Smooth muscle cell (in vitro differentiated cells): ENCODE measurements around the gene HS1BP3. TPM values are rescaled to one million over a fixed set of nuclear protein-coding genes. Genes with fewer than 3 reads are reported as not detected.

Experiments used
- DNase-seq: peaks from one replicate; lab custom pipeline; 2025; ENCODE audit not compliant: unreplicated experiment; lab: John Stamatoyannopoulos, UW
- H2AFZ ChIP-seq: fragments of 200-600 bp; sonication (generic); 2 replicates; pipeline ENCODE4 v1.6.0; 2016; ENCODE audit warnings: antibody characterized with exemption, low read depth, mild to moderate bottlenecking
- H3F3A ChIP-seq: fragments of 200-600 bp; sonication (generic); 2 replicates; pipeline ENCODE4 v1.6.0; 2017; ENCODE audit warnings: antibody characterized with exemption, low read depth
- H3K27ac ChIP-seq: fragments of 200-600 bp; sonication (generic); 2 replicates; pipeline ENCODE4 v1.5.1; 2016; ENCODE audit warnings: low read depth, mild to moderate bottlenecking
- H3K27me3 ChIP-seq: fragments of 200-600 bp; sonication (generic); 2 replicates; pipeline ENCODE4 v1.6.1; 2016; ENCODE audit warnings: low read depth, mild to moderate bottlenecking
- H3K36me3 ChIP-seq: fragments of 200-600 bp; sonication (generic); 2 replicates; pipeline ENCODE4 v1.5.1; 2016; ENCODE audit warnings: low read depth
- H3K4me1 ChIP-seq: fragments of 200-600 bp; sonication (generic); 2 replicates; pipeline ENCODE4 v1.5.1; 2016; ENCODE audit warnings: low read depth
- H3K4me2 ChIP-seq: fragments of 200-600 bp; sonication (generic); 2 replicates; pipeline ENCODE4 v1.6.0; 2016; ENCODE audit warnings: mild to moderate bottlenecking
- H3K4me3 ChIP-seq: fragments of 200-600 bp; sonication (generic); 2 replicates; pipeline ENCODE4 v1.5.1; 2016; ENCODE audit warnings: mild to moderate bottlenecking
- H3K79me2 ChIP-seq: fragments of 200-600 bp; sonication (generic); 2 replicates; pipeline ENCODE4 v1.6.0; 2016; ENCODE audit warnings: low read depth, mild to moderate bottlenecking
- H3K9ac ChIP-seq: fragments of 200-600 bp; sonication (generic); 2 replicates; pipeline ENCODE4 v1.6.0; 2016; ENCODE audit warnings: low read depth
- H3K9me3 ChIP-seq: fragments of 200-600 bp; sonication (generic); replicated peaks from 2 replicates; pipeline ENCODE4 v1.5.1; 2016; ENCODE audit warnings: low read depth
- H4K20me1 ChIP-seq: fragments of 200-600 bp; sonication (generic); 2 replicates; pipeline ENCODE4 v1.6.0; 2016; ENCODE audit warnings: low read depth
- WGBS: methylation state at CpG from one replicate; pipeline ENCODE4 v1.1.7; 2016; ENCODE audit warnings: low lambda C conversion rate; 5-methylcytosine and 5-hydroxymethylcytosine counted together
- polyA plus RNA-seq: library from polyadenylated mRNA; unstranded; fragments of >200 nt; fragmentation: Nextera tagmentation; extraction: Ambion mirVana; gene quantifications from 2 replicates; pipeline ENCODE4 v1.2.1, GENCODE V29; 2016
- total RNA-seq: library from RNA; depleted of rRNA; stranded (reverse); fragments of >200 nt; gene quantifications from 2 replicates; pipeline ENCODE4 v1.2.3, GENCODE V29; 2014
- TF ChIP-seq, protein P1 (sequence below): fragments of 200-600 bp; sonication (generic); IDR thresholded peaks from 2 replicates; pipeline ENCODE4 v1.5.1; 2017; ENCODE audit warnings: borderline replicate concordance, mild to moderate bottlenecking, antibody characterized with exemption; ENCODE audit not compliant: insufficient read depth, poor library complexity, severe bottlenecking

The HS1BP3 gene
- total and polyA plus RNA-seq, 2 experiments from 2014 or later = 9.3 to 20.4 TPM

DNA sequence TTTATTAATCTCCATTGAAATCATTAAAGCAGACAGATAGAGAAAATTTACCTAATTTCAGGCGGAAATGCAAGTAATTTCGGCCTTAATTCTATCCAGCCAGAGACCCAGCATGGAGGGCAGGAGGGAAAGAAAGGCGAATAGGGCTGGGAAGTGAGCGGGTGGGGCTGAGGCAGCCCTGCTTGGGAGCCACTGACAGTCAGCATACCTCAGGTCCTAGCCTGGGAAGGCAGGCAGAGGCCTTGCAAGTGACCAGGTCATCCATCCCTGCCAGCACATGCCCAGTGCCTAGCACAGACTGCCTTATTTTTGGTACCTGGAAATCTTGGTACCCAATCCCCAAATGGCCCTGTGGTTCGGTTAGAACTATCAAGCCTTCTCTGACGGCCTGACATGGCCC is 17.6 kb upstream of the HS1BP3 start:
- H3K79me2 ChIP-seq = no peaks in the 10 kb centered on the region
- H3K4me3 ChIP-seq = no peak overlapping the region
- TF ChIP-seq, protein P1, sequence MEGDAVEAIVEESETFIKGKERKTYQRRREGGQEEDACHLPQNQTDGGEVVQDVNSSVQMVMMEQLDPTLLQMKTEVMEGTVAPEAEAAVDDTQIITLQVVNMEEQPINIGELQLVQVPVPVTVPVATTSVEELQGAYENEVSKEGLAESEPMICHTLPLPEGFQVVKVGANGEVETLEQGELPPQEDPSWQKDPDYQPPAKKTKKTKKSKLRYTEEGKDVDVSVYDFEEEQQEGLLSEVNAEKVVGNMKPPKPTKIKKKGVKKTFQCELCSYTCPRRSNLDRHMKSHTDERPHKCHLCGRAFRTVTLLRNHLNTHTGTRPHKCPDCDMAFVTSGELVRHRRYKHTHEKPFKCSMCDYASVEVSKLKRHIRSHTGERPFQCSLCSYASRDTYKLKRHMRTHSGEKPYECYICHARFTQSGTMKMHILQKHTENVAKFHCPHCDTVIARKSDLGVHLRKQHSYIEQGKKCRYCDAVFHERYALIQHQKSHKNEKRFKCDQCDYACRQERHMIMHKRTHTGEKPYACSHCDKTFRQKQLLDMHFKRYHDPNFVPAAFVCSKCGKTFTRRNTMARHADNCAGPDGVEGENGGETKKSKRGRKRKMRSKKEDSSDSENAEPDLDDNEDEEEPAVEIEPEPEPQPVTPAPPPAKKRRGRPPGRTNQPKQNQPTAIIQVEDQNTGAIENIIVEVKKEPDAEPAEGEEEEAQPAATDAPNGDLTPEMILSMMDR = no peak
- H3K4me2 ChIP-seq = no peak overlapping the region
- no peaks in the 10 kb centered on the region for H3K36me3 ChIP-seq
- peaks cover 97% of the 10 kb centered on the region for H3K27me3 ChIP-seq
- no peak overlapping the region for H3K9ac ChIP-seq
- H4K20me1 ChIP-seq = no peaks in the 10 kb centered on the region
- H3F3A ChIP-seq = no peaks in the 10 kb centered on the region
- H2AFZ ChIP-seq = no peak overlapping the region
- WGBS = 79% methylated on average over 6 of the region's 6 CpGs
- DNase-seq = no peak
- H3K27ac ChIP-seq = no peak overlapping the region
- H3K4me1 ChIP-seq = peaks cover 22% of the 10 kb centered on the region
- no peaks in the 10 kb centered on the region for H3K9me3 ChIP-seq

GRCh38 chr2:20667531-20668401 is 16.9 kb upstream of the HS1BP3 start:
- peak overlapping the region; percentile 47 for H3K4me3 ChIP-seq
- DNase-seq = no peak
- no peaks in the 10 kb centered on the region for H3F3A ChIP-seq
- H3K4me1 ChIP-seq = peaks cover 22% of the 10 kb centered on the region
- no peaks in the 10 kb centered on the region for H3K36me3 ChIP-seq
- peaks cover 97% of the 10 kb centered on the region for H3K27me3 ChIP-seq
- H2AFZ ChIP-seq = no peak overlapping the region
- H3K9me3 ChIP-seq = no peaks in the 10 kb centered on the region
- no peak overlapping the region for H3K9ac ChIP-seq
- no peaks in the 10 kb centered on the region for H3K79me2 ChIP-seq
- H3K4me2 ChIP-seq = peak overlapping the region; percentile 88
- 11% methylated on average over 39 of the region's 39 CpGs for WGBS
- no peaks in the 10 kb centered on the region for H4K20me1 ChIP-seq
- no peak overlapping the region for H3K27ac ChIP-seq
- TF ChIP-seq, protein P1 = no peak

DNA sequence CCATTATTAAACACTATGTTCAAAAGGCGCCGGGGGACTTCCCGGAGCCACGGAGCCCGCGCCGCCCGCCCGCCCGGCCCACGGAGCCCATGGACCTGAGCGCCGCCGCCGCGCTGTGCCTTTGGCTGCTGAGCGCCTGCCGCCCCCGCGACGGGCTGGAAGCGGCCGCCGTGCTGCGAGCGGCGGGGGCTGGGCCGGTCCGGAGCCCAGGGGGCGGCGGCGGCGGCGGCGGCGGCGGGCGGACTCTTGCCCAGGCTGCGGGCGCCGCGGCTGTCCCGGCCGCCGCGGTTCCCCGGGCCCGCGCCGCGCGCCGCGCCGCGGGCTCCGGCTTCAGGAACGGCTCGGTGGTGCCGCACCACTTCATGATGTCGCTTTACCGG is 16.2 kb upstream of the HS1BP3 start:
- Histone ChIP-seq H2AFZ (no peak overlapping the region), H3K4me1 (peaks cover 17% of the 10 kb centered on the region), H3K9me3 (no peaks in the 10 kb centered on the region), H3K4me2 (peak overlapping the region; percentile 88), H3K27ac (no peak overlapping the region), H3K9ac (no peak overlapping the region), H3F3A (no peaks in the 10 kb centered on the region), H3K4me3 (peak overlapping the region; percentile 47), H3K79me2 (no peaks in the 10 kb centered on the region), H4K20me1 (no peaks in the 10 kb centered on the region), H3K27me3 (peaks cover 97% of the 10 kb centered on the region), H3K36me3 (no peaks in the 10 kb centered on the region)
- TF ChIP-seq, protein P1 = no peak
- WGBS = 0% methylated on average over 17 of the region's 62 CpGs
- DNase-seq = no peak
